ENCODE measurements around the gene GHDC. TPM values are rescaled to one million over a fixed set of nuclear protein-coding genes. Genes with fewer than 3 reads are reported as not detected.
"Not testable (repeated sequence)": the region's sequence is repeated elsewhere in the genome, so short reads cannot be mapped to it uniquely, and the experiment has no call there.

GHDC gene, protein sequence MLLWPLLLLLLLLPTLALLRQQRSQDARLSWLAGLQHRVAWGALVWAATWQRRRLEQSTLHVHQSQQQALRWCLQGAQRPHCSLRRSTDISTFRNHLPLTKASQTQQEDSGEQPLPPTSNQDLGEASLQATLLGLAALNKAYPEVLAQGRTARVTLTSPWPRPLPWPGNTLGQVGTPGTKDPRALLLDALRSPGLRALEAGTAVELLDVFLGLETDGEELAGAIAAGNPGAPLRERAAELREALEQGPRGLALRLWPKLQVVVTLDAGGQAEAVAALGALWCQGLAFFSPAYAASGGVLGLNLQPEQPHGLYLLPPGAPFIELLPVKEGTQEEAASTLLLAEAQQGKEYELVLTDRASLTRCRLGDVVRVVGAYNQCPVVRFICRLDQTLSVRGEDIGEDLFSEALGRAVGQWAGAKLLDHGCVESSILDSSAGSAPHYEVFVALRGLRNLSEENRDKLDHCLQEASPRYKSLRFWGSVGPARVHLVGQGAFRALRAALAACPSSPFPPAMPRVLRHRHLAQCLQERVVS
- total RNA-seq = 100 to 1,000 TPM in 3 of 7 donors, 10 to 100 TPM in 4; 29.4 to 122 (median 58.0) TPM
- 10 to 100 TPM; 22.0 to 33.1 (median 26.1) TPM for polyA plus RNA-seq
- long read RNA-seq, donor 1, partial matches to known transcripts = 7 of 11 reads
- long read RNA-seq, donor 1, other reads (novel, unspliced or antisense) = 0 of 11 reads
- long read RNA-seq, donor 2, partial matches to known transcripts = 0 of 5 reads
- long read RNA-seq, donor 2, other reads (novel, unspliced or antisense) = 0 of 5 reads

DNA sequence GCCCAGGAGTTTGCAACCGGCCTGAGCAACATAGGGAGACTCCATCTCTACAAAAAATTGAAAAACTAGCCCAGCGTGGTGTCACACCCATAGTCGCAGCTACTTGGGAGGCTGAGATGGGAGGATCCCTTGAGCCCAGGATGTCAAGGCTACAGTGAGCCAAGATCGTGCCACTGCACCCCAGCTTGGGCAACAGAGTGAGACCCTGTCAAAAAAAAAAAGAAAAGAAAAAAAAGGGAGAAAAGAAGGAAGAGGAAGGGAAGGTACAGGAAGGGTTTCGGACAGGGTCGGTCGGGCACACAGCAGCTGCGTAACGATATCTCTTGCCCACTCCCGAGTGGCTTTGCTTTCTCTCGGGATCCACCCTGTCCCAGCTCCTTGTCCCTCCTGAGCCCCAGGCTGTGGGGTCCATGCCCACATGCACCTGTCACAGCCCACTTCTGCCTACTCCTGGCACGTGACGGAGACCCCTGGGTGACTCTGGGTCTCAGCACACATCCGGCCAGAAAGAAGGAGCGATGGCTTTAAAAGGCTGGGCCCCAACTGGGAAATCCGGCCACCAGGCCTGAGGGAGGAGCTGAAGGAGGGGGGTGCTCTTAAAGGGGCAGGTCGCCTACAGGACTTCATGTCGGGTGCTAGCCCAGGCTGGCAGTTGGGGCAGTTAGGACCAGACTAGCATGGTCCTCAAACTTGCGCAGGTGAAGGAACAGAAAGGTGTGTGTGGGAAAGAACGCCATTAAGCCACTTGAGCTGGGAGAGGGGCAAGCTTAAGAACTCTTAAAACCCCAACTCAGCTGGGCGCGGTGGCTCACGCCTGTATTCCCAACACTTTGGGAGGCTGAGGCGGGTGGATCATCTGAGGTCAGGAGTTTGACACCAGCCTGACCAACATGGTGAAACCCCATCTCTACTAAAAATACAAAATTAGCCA lies at the start of gene GHDC:
Gene GHDC (minus strand): TSS at position 526 of the 931 bp plus-strand sequence. CDS start 913 bp downstream, outside the sequence.
- peak; percentile 87 for TF ChIP-seq POLR2AphosphoS5 (IDR thresholded peaks at IDR 0.05)
- TF ChIP-seq POLR2A (IDR thresholded peaks at IDR 0.05) = peak in 1 of 3 donors; percentile 50
- TF ChIP-seq, protein P1, sequence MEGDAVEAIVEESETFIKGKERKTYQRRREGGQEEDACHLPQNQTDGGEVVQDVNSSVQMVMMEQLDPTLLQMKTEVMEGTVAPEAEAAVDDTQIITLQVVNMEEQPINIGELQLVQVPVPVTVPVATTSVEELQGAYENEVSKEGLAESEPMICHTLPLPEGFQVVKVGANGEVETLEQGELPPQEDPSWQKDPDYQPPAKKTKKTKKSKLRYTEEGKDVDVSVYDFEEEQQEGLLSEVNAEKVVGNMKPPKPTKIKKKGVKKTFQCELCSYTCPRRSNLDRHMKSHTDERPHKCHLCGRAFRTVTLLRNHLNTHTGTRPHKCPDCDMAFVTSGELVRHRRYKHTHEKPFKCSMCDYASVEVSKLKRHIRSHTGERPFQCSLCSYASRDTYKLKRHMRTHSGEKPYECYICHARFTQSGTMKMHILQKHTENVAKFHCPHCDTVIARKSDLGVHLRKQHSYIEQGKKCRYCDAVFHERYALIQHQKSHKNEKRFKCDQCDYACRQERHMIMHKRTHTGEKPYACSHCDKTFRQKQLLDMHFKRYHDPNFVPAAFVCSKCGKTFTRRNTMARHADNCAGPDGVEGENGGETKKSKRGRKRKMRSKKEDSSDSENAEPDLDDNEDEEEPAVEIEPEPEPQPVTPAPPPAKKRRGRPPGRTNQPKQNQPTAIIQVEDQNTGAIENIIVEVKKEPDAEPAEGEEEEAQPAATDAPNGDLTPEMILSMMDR (IDR thresholded peaks at IDR 0.05 in 8 of 11, conservative IDR thresholded peaks at IDR 0.05 in 3 of 11) = no peak
- intact Hi-C loops (cut with DNase I; ENCODE audit: low total_unique reads) = no loop called here
- Histone ChIP-seq H3K36me3 (peaks cover 0 to 37% (median 8%) of the 10 kb centered on the region in 6 donors), H3K4me1 (peaks cover 26 to 64% (median 44%) of the 10 kb centered on the region in 6 donors), H3K27ac (peak within 1 kb of the TSS; percentile 84 to 94 (median 89)), H3K9me3 (no peaks in the 10 kb centered on the region), H3K27me3 (replicated peaks in 1 of 7) (no peaks in the 10 kb centered on the region), H3K4me3 (peak within 1 kb of the TSS; percentile 60 to 84 (median 71))
- peak; percentile 95 for DNase-seq
- WGBS, 5 donors = 15 to 20% (median 18%) methylated on average over 24 of the region's 24 CpGs

DNA sequence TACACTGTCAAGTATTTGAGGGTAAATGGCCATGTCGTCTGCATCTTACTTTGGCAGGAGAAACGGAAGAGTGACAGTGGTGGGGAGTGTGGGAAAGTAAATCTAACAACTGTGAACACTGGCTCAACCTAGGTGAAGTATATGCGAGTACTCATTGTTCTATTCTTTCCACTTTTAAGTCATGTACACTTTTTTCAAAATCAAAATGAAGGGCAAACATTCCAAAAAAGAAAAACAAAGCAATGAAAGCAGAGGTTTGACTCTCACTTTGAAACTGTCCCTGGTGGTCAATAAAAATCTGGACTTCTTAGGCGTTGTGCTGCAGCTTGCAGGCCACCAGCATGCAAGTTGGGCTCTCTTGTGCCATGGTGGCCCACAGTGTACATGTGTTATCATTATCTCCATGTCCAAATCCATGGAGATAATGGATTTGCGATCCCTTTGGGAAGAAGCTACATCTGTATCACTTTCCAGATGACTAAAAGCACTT lies 49.2 kb upstream of the GHDC start:
- TF ChIP-seq POLR2AphosphoS5 (IDR thresholded peaks at IDR 0.05) (no peak), POLR2A (IDR thresholded peaks at IDR 0.05) (no peak)
- TF ChIP-seq, protein P1 (IDR thresholded peaks at IDR 0.05 in 8 of 11, conservative IDR thresholded peaks at IDR 0.05 in 3 of 11) = no peak
- H3K4me1 ChIP-seq = peaks cover 22 to 84% (median 41%) of the 10 kb centered on the region in 6 donors
- H3K27ac ChIP-seq = peak overlapping the region in 5 of 8 donors; percentile 4 to 54 (median 42)

DNA sequence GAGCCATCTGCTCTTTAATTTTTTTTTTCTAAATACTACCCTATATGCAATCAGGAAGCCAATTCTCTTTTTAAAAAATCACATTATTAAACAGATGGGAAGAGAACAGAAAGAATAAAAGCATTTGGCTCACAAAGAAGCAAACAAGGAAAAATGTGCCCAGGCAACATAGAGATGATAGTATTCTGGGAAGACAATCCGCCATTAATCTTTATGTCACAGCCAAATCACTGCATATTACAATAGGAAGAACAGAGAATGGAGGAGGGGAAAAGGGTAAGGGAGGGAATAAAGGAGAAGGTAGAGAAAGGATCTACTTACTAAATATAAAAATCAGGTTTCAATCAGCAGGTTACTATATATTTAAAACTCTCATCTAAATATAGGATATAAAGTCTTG lies 47.6 kb upstream of the GHDC start:
- H3K9me3 ChIP-seq = no peaks in the 10 kb centered on the region
- no peak overlapping the region for H3K4me3 ChIP-seq
- WGBS, 5 donors = 93 to 100% (median 97%) methylated on average over 1 of the region's 1 CpG
- no peak for TF ChIP-seq POLR2A (IDR thresholded peaks at IDR 0.05)
- TF ChIP-seq, protein P1 (IDR thresholded peaks at IDR 0.05 in 8 of 11, conservative IDR thresholded peaks at IDR 0.05 in 3 of 11) = no peak
- no peak for TF ChIP-seq POLR2AphosphoS5 (IDR thresholded peaks at IDR 0.05)
- H3K27me3 ChIP-seq (replicated peaks in 1 of 7) = no peaks in the 10 kb centered on the region
- H3K36me3 ChIP-seq = no peaks in the 10 kb centered on the region
- peaks cover 5 to 71% (median 24%) of the 10 kb centered on the region in 6 donors for H3K4me1 ChIP-seq
- intact Hi-C loops (cut with DNase I; ENCODE audit: low total_unique reads) = no loop called here
- H3K27ac ChIP-seq = no peak overlapping the region
- no peak for DNase-seq

More for the DNA sequence above, 49.2 kb upstream of the GHDC start:
- H3K27me3 ChIP-seq (replicated peaks in 1 of 7) = no peaks in the 10 kb centered on the region
- no peaks in the 10 kb centered on the region for H3K36me3 ChIP-seq
- WGBS, 5 donors = 77 to 85% (median 82%) methylated on average over 5 of the region's 5 CpGs
- intact Hi-C loops (cut with DNase I; ENCODE audit: low total_unique reads) = no loop called here
- no peak for DNase-seq
- H3K9me3 ChIP-seq = no peaks in the 10 kb centered on the region
- H3K4me3 ChIP-seq = no peak overlapping the region

DNA sequence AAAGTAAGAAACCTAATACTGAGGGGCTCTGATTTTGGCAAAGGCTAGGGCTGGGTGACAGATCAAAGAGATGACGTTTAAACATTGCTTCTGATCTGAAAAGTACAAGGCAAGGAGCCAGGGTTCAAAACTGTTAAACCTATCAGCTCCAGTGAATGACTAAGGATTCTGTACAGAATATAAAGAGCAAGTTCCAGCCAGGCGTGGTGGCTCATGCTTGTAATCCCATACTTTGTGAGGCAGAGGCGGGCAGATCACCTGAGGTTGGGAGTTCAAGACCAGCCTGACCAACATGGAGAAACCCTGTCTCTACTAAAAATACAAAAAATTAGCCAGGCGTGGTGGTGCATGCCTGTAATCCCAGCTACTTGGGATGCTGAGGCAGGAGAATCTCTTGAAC lies 46.6 kb upstream of the GHDC start:
- H3K36me3 ChIP-seq; H3K4me3 ChIP-seq; H3K27ac ChIP-seq; intact Hi-C loops (cut with DNase I; ENCODE audit: low total_unique reads); H3K9me3 ChIP-seq; H3K27me3 ChIP-seq (replicated peaks in 1 of 7); DNase-seq: not testable (repeated sequence)
- peaks cover 0 to 61% (median 15%) of the 10 kb centered on the region in 6 donors for H3K4me1 ChIP-seq
- 82 to 92% (median 89%) methylated on average over 4 of the region's 4 CpGs for WGBS, 5 donors
